Stimulated activated naive CD8-positive, alpha-beta T cell treated with anti-CD3 and anti-CD28 coated beads, Interleukin-15, Interleukin-2, amounts not matched to agents 100 ng/mL and 50 ng/mL, for 24 hours (primary cell): Measurements from ENCODE around the gene RCAN3.
A peak's percentile ranks its signal among the peaks of the same experiment; 100 is the strongest.
"Not testable (repeated sequence)": the region's sequence is repeated elsewhere in the genome, so short reads cannot be mapped to it uniquely, and the experiment has no call there.

ENCODE experiments used
- H3K27ac Mint-ChIP-seq: one replicate; pipeline ENCODE4 v1.8.0; 2021; ENCODE audit warnings: mild to moderate bottlenecking, mixed read lengths
- H3K27me3 Mint-ChIP-seq: one replicate; pipeline ENCODE4 v1.8.0; 2021; ENCODE audit warnings: mixed read lengths
- H3K36me3 Mint-ChIP-seq: one replicate; pipeline ENCODE4 v1.8.0; 2021; ENCODE audit warnings: low read depth, mixed read lengths
- H3K4me1 Mint-ChIP-seq: one replicate; pipeline ENCODE4 v1.8.0; 2021; ENCODE audit warnings: low read depth, mixed read lengths
- H3K4me3 Mint-ChIP-seq: one replicate; pipeline ENCODE4 v1.8.0; 2021; ENCODE audit warnings: mild to moderate bottlenecking, mixed read lengths
- H3K9me3 Mint-ChIP-seq: one replicate; pipeline ENCODE4 v1.8.0; 2021; ENCODE audit warnings: mixed read lengths

The RCAN3 gene

GRCh38 chr1:24541711-24542346 lies 39.2 kb downstream of the RCAN3 start:
- peak overlapping the region; percentile 94 for H3K27ac Mint-ChIP-seq
- no peaks in the 10 kb centered on the region for H3K27me3 Mint-ChIP-seq
- peaks cover 78% of the 10 kb centered on the region for H3K4me1 Mint-ChIP-seq
- peaks cover 23% of the 10 kb centered on the region for H3K36me3 Mint-ChIP-seq
- peak overlapping the region; percentile 67 for H3K4me3 Mint-ChIP-seq
- no peaks in the 10 kb centered on the region for H3K9me3 Mint-ChIP-seq

DNA sequence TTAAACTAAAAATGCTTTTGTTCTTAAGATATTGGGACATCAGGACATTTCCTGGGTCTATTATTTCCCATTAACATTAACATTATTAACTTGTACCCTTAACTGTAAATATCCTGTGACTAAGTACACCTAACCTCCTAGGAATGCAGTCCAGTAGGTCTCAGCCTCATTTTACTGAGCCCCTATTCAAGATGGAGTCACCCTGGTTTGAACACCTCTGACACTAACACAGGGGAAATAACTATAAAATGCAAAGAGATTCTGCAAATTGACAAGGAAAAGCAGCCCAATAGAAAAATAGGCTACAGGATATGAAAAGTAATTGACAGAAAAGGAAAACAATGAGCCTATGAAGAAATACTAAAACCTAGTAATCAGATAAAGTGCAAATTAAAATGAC lies 41.6 kb downstream of the RCAN3 start:
- H3K4me3 Mint-ChIP-seq, result no peak overlapping the region
- H3K27me3 Mint-ChIP-seq, result no peaks in the 10 kb centered on the region
- H3K4me1 Mint-ChIP-seq, result peaks cover 62% of the 10 kb centered on the region
- H3K27ac Mint-ChIP-seq, result no peak overlapping the region
- H3K9me3 Mint-ChIP-seq, result no peaks in the 10 kb centered on the region
- H3K36me3 Mint-ChIP-seq, result peaks cover 11% of the 10 kb centered on the region

GRCh38 chr1:24545662-24546061 lies 43.0 kb downstream of the RCAN3 start:
- H3K4me3 Mint-ChIP-seq, result no peak overlapping the region
- H3K4me1 Mint-ChIP-seq, result peaks cover 47% of the 10 kb centered on the region
- no peaks in the 10 kb centered on the region for H3K9me3 Mint-ChIP-seq
- H3K36me3 Mint-ChIP-seq, result peaks cover 1% of the 10 kb centered on the region
- H3K27me3 Mint-ChIP-seq, result no peaks in the 10 kb centered on the region
- peak overlapping the region; percentile 22 for H3K27ac Mint-ChIP-seq

DNA sequence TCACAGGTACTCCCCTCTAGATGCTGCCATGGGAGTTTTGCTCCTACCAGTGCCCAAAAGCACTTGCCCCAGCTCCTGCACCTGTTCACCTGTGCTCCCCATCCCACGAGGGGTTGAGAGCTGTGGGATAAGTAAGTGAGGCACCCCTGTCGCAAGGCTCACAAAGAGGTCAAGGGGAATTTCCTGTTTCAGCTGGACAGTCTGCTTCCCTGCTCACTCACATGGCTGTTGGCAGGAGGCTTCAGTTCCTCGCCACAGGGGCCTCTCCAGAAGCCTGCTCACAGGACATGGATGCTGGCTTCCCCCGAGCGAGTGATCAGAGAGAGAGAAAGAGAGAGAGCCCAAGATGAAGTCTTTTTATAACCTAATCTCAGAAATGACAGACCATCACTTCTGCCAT lies 44.6 kb downstream of the RCAN3 start:
- Mint-ChIP-seq H3K36me3 (no peaks in the 10 kb centered on the region), H3K9me3 (no peaks in the 10 kb centered on the region), H3K27ac (no peak overlapping the region), H3K27me3 (no peaks in the 10 kb centered on the region), H3K4me3 (no peak overlapping the region), H3K4me1 (peaks cover 32% of the 10 kb centered on the region)

- Mint-ChIP-seq H3K27ac (no peak overlapping the region), H3K4me1 (peaks cover 27% of the 10 kb centered on the region), H3K9me3 (no peaks in the 10 kb centered on the region), H3K36me3 (no peaks in the 10 kb centered on the region), H3K27me3 (no peaks in the 10 kb centered on the region), H3K4me3 (no peak overlapping the region)
Observed at GRCh38 chr1:24548070-24548469, 45.4 kb downstream of the RCAN3 start.

DNA sequence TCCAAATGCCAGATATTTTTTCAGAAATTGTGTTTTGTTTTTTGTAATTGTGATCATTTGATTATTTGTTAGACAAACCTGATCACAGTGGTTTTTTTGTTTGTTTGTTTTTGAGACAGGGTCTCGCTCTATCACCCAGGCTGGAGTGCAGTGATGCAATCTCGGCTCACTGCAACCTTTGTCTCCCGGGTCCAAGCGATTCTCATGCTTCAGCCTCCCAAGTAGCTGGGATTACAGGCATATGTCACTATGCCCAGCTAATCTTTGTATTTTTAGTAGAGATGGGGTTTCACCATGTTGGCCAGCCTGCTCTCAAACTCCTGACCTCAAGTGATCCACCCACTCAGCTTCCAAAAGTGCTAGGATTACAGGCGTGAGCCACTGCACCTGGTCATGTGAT lies 46.6 kb downstream of the RCAN3 start:
- not testable (repeated sequence) for H3K27ac Mint-ChIP-seq, H3K4me3 Mint-ChIP-seq, H3K9me3 Mint-ChIP-seq, H3K36me3 Mint-ChIP-seq, H3K27me3 Mint-ChIP-seq
- H3K4me1 Mint-ChIP-seq, result peaks cover 25% of the 10 kb centered on the region

- Mint-ChIP-seq H3K4me3 (no peak overlapping the region), H3K4me1 (peaks cover 14% of the 10 kb centered on the region), H3K9me3 (no peaks in the 10 kb centered on the region), H3K27me3 (peaks cover 8% of the 10 kb centered on the region), H3K27ac (no peak overlapping the region), H3K36me3 (no peaks in the 10 kb centered on the region)
Observed at GRCh38 chr1:24551290-24551959, 48.8 kb downstream of the RCAN3 start.

GRCh38 chr1:24551960-24552571 lies 49.4 kb downstream of the RCAN3 start:
- H3K27ac Mint-ChIP-seq, result no peak overlapping the region
- peaks cover 20% of the 10 kb centered on the region for H3K4me1 Mint-ChIP-seq
- no peaks in the 10 kb centered on the region for H3K36me3 Mint-ChIP-seq
- no peaks in the 10 kb centered on the region for H3K9me3 Mint-ChIP-seq
- peaks cover 14% of the 10 kb centered on the region for H3K27me3 Mint-ChIP-seq
- H3K4me3 Mint-ChIP-seq, result no peak overlapping the region

GRCh38 chr1:24553931-24554330 lies 51.3 kb downstream of the RCAN3 start:
- H3K27me3 Mint-ChIP-seq, result peaks cover 16% of the 10 kb centered on the region
- H3K36me3 Mint-ChIP-seq, result no peaks in the 10 kb centered on the region
- no peak overlapping the region for H3K27ac Mint-ChIP-seq
- H3K9me3 Mint-ChIP-seq, result no peaks in the 10 kb centered on the region
- no peak overlapping the region for H3K4me3 Mint-ChIP-seq
- peaks cover 18% of the 10 kb centered on the region for H3K4me1 Mint-ChIP-seq

- H3K4me1 Mint-ChIP-seq, result peaks cover 18% of the 10 kb centered on the region
- no peaks in the 10 kb centered on the region for H3K9me3 Mint-ChIP-seq
- H3K36me3 Mint-ChIP-seq, result no peaks in the 10 kb centered on the region
- H3K27me3 Mint-ChIP-seq, result peaks cover 16% of the 10 kb centered on the region
- no peak overlapping the region for H3K27ac Mint-ChIP-seq
- no peak overlapping the region for H3K4me3 Mint-ChIP-seq
Observed at GRCh38 chr1:24554714-24555113, 52.1 kb downstream of the RCAN3 start.

- peaks cover 18% of the 10 kb centered on the region for H3K4me1 Mint-ChIP-seq
- H3K4me3 Mint-ChIP-seq, result peak within 1 kb of the TSS; percentile 70
- H3K36me3 Mint-ChIP-seq, result no peaks in the 10 kb centered on the region
- no peaks in the 10 kb centered on the region for H3K9me3 Mint-ChIP-seq
- H3K27ac Mint-ChIP-seq, result no peak within 1 kb of the TSS
- peaks cover 16% of the 10 kb centered on the region for H3K27me3 Mint-ChIP-seq
Observed at GRCh38 chr1:24555591-24556413, 53.2 kb downstream of the RCAN3 start, which contains the start of gene NCMAP. Gene NCMAP, plus strand, starts transcription at chr1:24556087. Its CDS starts 39,344 bp downstream, at chr1:24595431.

GRCh38 chr1:24556414-24556795 lies 53.8 kb downstream of the RCAN3 start:
- Mint-ChIP-seq H3K36me3 (no peaks in the 10 kb centered on the region), H3K4me3 (peak overlapping the region; percentile 63), H3K27me3 (peaks cover 16% of the 10 kb centered on the region)

GRCh38 chr1:24557220-24557619 lies 54.6 kb downstream of the RCAN3 start:
- Mint-ChIP-seq H3K4me1 (peaks cover 18% of the 10 kb centered on the region), H3K4me3 (no peak overlapping the region), H3K27me3 (peaks cover 16% of the 10 kb centered on the region), H3K36me3 (no peaks in the 10 kb centered on the region), H3K9me3 (no peaks in the 10 kb centered on the region), H3K27ac (no peak overlapping the region)

More at GRCh38 chr1:24556414-24556795, 53.8 kb downstream of the RCAN3 start:
- H3K9me3 Mint-ChIP-seq, result no peaks in the 10 kb centered on the region
- no peak overlapping the region for H3K27ac Mint-ChIP-seq
- H3K4me1 Mint-ChIP-seq, result peaks cover 18% of the 10 kb centered on the region

DNA sequence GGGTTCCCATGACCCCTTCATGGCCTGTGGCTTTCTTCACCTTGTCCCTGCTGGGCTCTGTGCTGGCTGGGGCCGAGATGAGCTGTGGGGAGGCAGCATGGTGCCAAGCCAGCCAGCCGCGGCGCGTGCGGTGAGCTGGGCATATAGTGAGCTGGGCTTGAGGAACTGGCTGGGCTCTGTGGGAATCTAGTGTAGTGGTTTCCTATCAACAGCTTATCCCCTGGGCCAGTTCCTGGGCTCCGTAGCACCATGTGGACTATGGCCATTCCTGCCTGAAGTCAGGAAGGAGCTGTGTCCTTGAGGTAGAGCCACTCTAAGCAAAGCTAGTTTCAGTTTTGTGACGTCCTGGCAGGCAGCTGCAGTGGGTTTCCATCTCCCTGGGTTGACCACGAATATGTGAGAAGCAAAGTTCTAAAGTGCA lies 55.1 kb downstream of the RCAN3 start:
- H3K36me3 Mint-ChIP-seq, result no peaks in the 10 kb centered on the region
- H3K27me3 Mint-ChIP-seq, result peaks cover 16% of the 10 kb centered on the region
- H3K27ac Mint-ChIP-seq, result no peak overlapping the region
- no peak overlapping the region for H3K4me3 Mint-ChIP-seq
- peaks cover 18% of the 10 kb centered on the region for H3K4me1 Mint-ChIP-seq
- H3K9me3 Mint-ChIP-seq, result no peaks in the 10 kb centered on the region

- H3K4me3 Mint-ChIP-seq, result no peak overlapping the region
- no peak overlapping the region for H3K27ac Mint-ChIP-seq
- no peaks in the 10 kb centered on the region for H3K36me3 Mint-ChIP-seq
- H3K27me3 Mint-ChIP-seq, result peaks cover 16% of the 10 kb centered on the region
- H3K4me1 Mint-ChIP-seq, result peaks cover 18% of the 10 kb centered on the region
- H3K9me3 Mint-ChIP-seq, result no peaks in the 10 kb centered on the region
Observed at GRCh38 chr1:24558455-24558854, 55.8 kb downstream of the RCAN3 start.
